Heart left ventricle (tissue), 16 donors: ENCODE measurements around the gene RFWD3. TPM values are rescaled to one million over a fixed set of nuclear protein-coding genes. Genes with fewer than 3 reads are reported as not detected.

Experiments used
- ATAC-seq, 4 donors: fragments of 200-7000 bp; cut with Tn5 transposase; one replicate each; pipeline ENCODE4 v1.9.1; 2020 to 2022; ENCODE audit warnings: moderate library complexity in 4 of 4, mild to moderate bottlenecking in 3 of 4, moderate number of reproducible peaks in 1 of 4
- DNase-seq, 5 donors: peaks; one replicate each; pipeline ENCODE4 v3.0.0-alpha.2; 2020
- H3K27ac ChIP-seq, 12 donors: fragments of 200-600 bp; sonication (generic) in 4 of 12; one replicate each; pipeline versions ENCODE4 v1.5.0 to v1.8.0; 2016 to 2022; ENCODE audit warnings: mild to moderate bottlenecking in 2 of 12
- H3K27me3 ChIP-seq, 9 donors: fragments of 200-600 bp; sonication (generic) in 2 of 9; one replicate each; pipeline versions ENCODE4 v1.5.1 to v1.8.0; 2016 to 2022; ENCODE audit warnings: mild to moderate bottlenecking in 3 of 9
- H3K36me3 ChIP-seq, 9 donors: fragments of 200-600 bp; sonication (generic) in 2 of 9; one replicate each; pipeline versions ENCODE4 v1.5.0 to v1.8.0; 2018 to 2022; ENCODE audit warnings: mild to moderate bottlenecking in 2 of 9
- H3K4me1 ChIP-seq, 12 donors: fragments of 200-600 bp; sonication (generic) in 4 of 12; one replicate each; pipeline versions ENCODE4 v1.5.0 to v1.8.0; 2016 to 2022; ENCODE audit warnings: mild to moderate bottlenecking in 3 of 12
- H3K4me3 ChIP-seq, 12 donors: fragments of 200-600 bp; sonication (generic) in 4 of 12; one replicate each; pipeline versions ENCODE4 v1.5.0 to v1.8.0; 2017 to 2022; ENCODE audit warnings: mild to moderate bottlenecking in 9 of 12, moderate library complexity in 4 of 12
- H3K9me3 ChIP-seq, 12 donors: fragments of 200-600 bp; sonication (generic) in 4 of 12; one replicate each; pipeline versions ENCODE4 v1.5.0 to v1.8.0; 2016 to 2022; ENCODE audit warnings: mild to moderate bottlenecking in 1 of 12
- POLR2A ChIP-seq, 2 donors: fragments of 450-650 bp; IDR thresholded peaks; one replicate each; pipeline ENCODE4 v1.6.1; 2017; ENCODE audit warnings: antibody characterized with exemption in 2 of 2, mild to moderate bottlenecking in 2 of 2, moderate library complexity in 2 of 2
- WGBS, 4 donors: extraction: QIAGEN DNeasy Blood & Tissue Kit in 2 of 4; methylation state at CpG; one replicate each; pipeline versions ENCODE4 v1.1.5 to v1.1.7; 2013 to 2018; 5-methylcytosine and 5-hydroxymethylcytosine counted together
- intact Hi-C, 10 donors: fragments of 100-400 bp; cut with DNase I; formaldehyde crosslinking; loops; one replicate each; pipeline versions ENCODE4 v1.11.1 to v1.14.2; 2022
- polyA plus RNA-seq, 2 donors: library from polyadenylated mRNA; stranded (reverse); fragments of 200-250 nt; gene quantifications; one replicate each; pipeline ENCODE4 v1.2.3, GENCODE V29; 2013
- total RNA-seq, 9 donors: library from RNA; depleted of rRNA in 2 of 9; stranded (reverse); fragments of >200 nt in 2 of 9; fragmentation: NEBNext Ultra II Directional in 3 of 9; extraction: Animal tissue kit (Norgen Biotek cat#: 25700) in 3 of 9; gene quantifications; one replicate each; pipeline versions ENCODE4 v1.1.0 to v1.2.4, GENCODE V29; 2016 to 2023
- TF ChIP-seq, protein P1 (sequence below), 12 donors: fragments of 200-600 bp; sonication (generic) in 4 of 12; IDR thresholded peaks; one replicate each; pipeline versions ENCODE4 v1.5.0 to v1.8.0; 2018 to 2022; ENCODE audit warnings: antibody characterized with exemption in 12 of 12, mild to moderate bottlenecking in 5 of 12
- donor health status: ischemic (EF 13 %, LVEDD 7.1; RV severe dilation, severe dysfunction).
- donor health status: healthy with polysubstance abuse.
- donor health status: DM: no; HTN: yes; CAD: no.
- donor health status: DM: no; HTN: no; CAD: no.
- donor health status: ischemic (EF 25% LVEDD 6.9; RV normal size, moderate dysfunction).
- donor health status: ischemic (EF 25% LVEDD 5.7; RV mildly dilated, moderate dysfunction).
- donor health status: healthy.
- donor health status: DM: yes; HTN: yes; CAD: no.
- donor health status: ischemic (EF 35%, LVEDD 5.7; RV mildly dilated, moderate dysfunction).
- donor health status: nonischemic (EF 11% LVEDD 7.7; RV severe dilation, severe dysfunction).
- donor health status: DM: yes; HTN: yes; CAD: no.
- donor health status: PGD.
- donor health status: ischemic (EF 29% LVEDD 5.4; RV normal size, mild dysfunction).
- donor health status: nonischemic (EF 23%, LVEDD 6.1; RV moderate dilation, normal function).

RFWD3 gene
- total and polyA plus RNA-seq, 11 donors: 3.3 to 14.4 (median 5.1) TPM

- no peak overlapping the region for H3K27ac ChIP-seq
- no peak for DNase-seq
- TF ChIP-seq POLR2A (IDR thresholded peaks at IDR 0.05): no peak
- TF ChIP-seq, protein P1, sequence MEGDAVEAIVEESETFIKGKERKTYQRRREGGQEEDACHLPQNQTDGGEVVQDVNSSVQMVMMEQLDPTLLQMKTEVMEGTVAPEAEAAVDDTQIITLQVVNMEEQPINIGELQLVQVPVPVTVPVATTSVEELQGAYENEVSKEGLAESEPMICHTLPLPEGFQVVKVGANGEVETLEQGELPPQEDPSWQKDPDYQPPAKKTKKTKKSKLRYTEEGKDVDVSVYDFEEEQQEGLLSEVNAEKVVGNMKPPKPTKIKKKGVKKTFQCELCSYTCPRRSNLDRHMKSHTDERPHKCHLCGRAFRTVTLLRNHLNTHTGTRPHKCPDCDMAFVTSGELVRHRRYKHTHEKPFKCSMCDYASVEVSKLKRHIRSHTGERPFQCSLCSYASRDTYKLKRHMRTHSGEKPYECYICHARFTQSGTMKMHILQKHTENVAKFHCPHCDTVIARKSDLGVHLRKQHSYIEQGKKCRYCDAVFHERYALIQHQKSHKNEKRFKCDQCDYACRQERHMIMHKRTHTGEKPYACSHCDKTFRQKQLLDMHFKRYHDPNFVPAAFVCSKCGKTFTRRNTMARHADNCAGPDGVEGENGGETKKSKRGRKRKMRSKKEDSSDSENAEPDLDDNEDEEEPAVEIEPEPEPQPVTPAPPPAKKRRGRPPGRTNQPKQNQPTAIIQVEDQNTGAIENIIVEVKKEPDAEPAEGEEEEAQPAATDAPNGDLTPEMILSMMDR (IDR thresholded peaks at IDR 0.05): peak; percentile 53 to 77 (median 64)
These were observed 43.4 kb downstream of the RFWD3 start for GRCh38 chr16:74623214-74623838.

GRCh38 chr16:74622005-74622404 is 44.7 kb downstream of the RFWD3 start:
- ATAC-seq (no peak), DNase-seq (no peak)
- TF ChIP-seq POLR2A (IDR thresholded peaks at IDR 0.05): no peak
- TF ChIP-seq, protein P1 (IDR thresholded peaks at IDR 0.05): no peak
- Histone ChIP-seq H3K27me3 (no peaks in the 10 kb centered on the region), H3K4me1 (peaks cover 0 to 9% (median 2%) of the 10 kb centered on the region in 12 donors), H3K36me3 (peaks cover 0 to 78% (median 54%) of the 10 kb centered on the region in 9 donors), H3K27ac (no peak overlapping the region), H3K4me3 (no peak overlapping the region), H3K9me3 (no peaks in the 10 kb centered on the region)
- intact Hi-C loops: loop anchor here in 6 of 10 donors (5.0 to 10.0 kb wide), 6 partner anchors 120 to 317 kb away; no protein-coding TSS in a partner anchor
- 94 to 97% (median 95%) methylated on average over 4 of the region's 4 CpGs for WGBS, 4 donors

More at GRCh38 chr16:74623214-74623838, 43.4 kb downstream of the RFWD3 start:
- Histone ChIP-seq H3K4me3 (no peak overlapping the region), H3K9me3 (no peaks in the 10 kb centered on the region), H3K4me1 (peaks cover 0 to 22% (median 11%) of the 10 kb centered on the region in 12 donors), H3K27me3 (no peaks in the 10 kb centered on the region), H3K36me3 (peaks cover 0 to 90% (median 68%) of the 10 kb centered on the region in 9 donors)
- 13 to 25% (median 22%) methylated on average over 4 of the region's 4 CpGs for WGBS, 4 donors
- intact Hi-C loops: loop anchor here in 6 of 10 donors (5.0 to 10.0 kb wide), 6 partner anchors 121 to 319 kb away; no protein-coding TSS in a partner anchor
- peak; percentile 30 to 59 (median 58) for ATAC-seq

GRCh38 chr16:74617206-74617788 is 49.4 kb downstream of the RFWD3 start:
- no peak for ATAC-seq
- Histone ChIP-seq H3K27me3 (no peaks in the 10 kb centered on the region), H3K36me3 (peaks cover 0 to 31% (median 12%) of the 10 kb centered on the region in 9 donors), H3K4me3 (no peak overlapping the region), H3K4me1 (no peaks in the 10 kb centered on the region), H3K9me3 (no peaks in the 10 kb centered on the region), H3K27ac (no peak overlapping the region)
- no peak for DNase-seq
- 85 to 91% (median 88%) methylated on average over 1 of the region's 1 CpG for WGBS, 4 donors
- TF ChIP-seq, protein P1 (IDR thresholded peaks at IDR 0.05): no peak
- TF ChIP-seq POLR2A (IDR thresholded peaks at IDR 0.05): no peak
- intact Hi-C loops: loop anchor here in 1 of 10 donors (5.0 kb wide), 1 partner anchor 135 kb away; no protein-coding TSS in a partner anchor

DNA sequence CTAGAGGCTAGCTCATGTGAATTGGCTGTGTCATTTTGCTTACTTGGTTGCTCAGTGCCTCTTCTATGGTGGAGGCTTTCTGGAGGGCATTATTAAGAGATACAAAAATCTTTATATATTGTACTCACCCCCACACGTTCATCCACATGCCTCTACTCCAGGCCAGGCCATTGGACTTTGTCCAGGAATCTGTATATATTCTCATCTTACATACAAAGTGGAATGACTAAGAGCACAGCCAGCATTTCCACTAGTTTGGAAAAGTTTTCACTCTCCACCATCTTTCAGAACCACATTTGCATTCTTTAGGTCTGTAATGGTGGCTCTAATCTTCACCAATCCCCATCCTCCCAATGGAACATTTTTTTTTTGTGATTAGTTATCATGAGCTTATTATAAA is 55.0 kb downstream of the RFWD3 start:
- intact Hi-C loops: no loop called here
- no peak overlapping the region for H3K4me3 ChIP-seq
- ATAC-seq: no peak
- TF ChIP-seq, protein P1 (IDR thresholded peaks at IDR 0.05): no peak
- no peak for TF ChIP-seq POLR2A (IDR thresholded peaks at IDR 0.05)
- peaks cover 0 to 6% (median 2%) of the 10 kb centered on the region in 12 donors for H3K4me1 ChIP-seq
- H3K9me3 ChIP-seq: no peaks in the 10 kb centered on the region
- no peaks in the 10 kb centered on the region for H3K27me3 ChIP-seq
- H3K27ac ChIP-seq: no peak overlapping the region
- DNase-seq: no peak
- no peaks in the 10 kb centered on the region for H3K36me3 ChIP-seq
- 76 to 84% (median 81%) methylated on average over 1 of the region's 1 CpG for whole genome bisulfite sequencing, 4 donors
